Activated CD8-positive, alpha-beta memory T cell treated with anti-CD3 and anti-CD28 coated beads for 1 hour (primary cell): ENCODE results near the gene FRMD4A.
"Not testable (repeated sequence)": the region's sequence is repeated elsewhere in the genome, so short reads cannot be mapped to it uniquely, and the experiment has no call there.

Source experiments
- DNase-seq, 2 donors: peaks; one replicate each; pipeline ENCODE4 v3.0.0-alpha.2; 2020; ENCODE audit warnings: low read depth in 1 of 2; ENCODE audit errors: extremely low read depth in 1 of 2

Gene FRMD4A

GRCh38 chr10:13865220-13865619 lies 465.5 kb downstream of the FRMD4A start:
- not testable (repeated sequence) for DNase-seq

GRCh38 chr10:13862546-13863233 lies 468.0 kb downstream of the FRMD4A start:
- no peak for DNase-seq

- DNase-seq: no peak
These were observed 469.8 kb downstream of the FRMD4A start for GRCh38 chr10:13860886-13861285.

- DNase-seq: no peak
These were observed 470.6 kb downstream of the FRMD4A start for GRCh38 chr10:13859979-13860654.

GRCh38 chr10:13858709-13859108 lies 472.0 kb downstream of the FRMD4A start:
- DNase-seq: no peak

GRCh38 chr10:13857451-13857850 lies 473.3 kb downstream of the FRMD4A start:
- DNase-seq: no peak

GRCh38 chr10:13853854-13854253 lies 476.9 kb downstream of the FRMD4A start:
- no peak for DNase-seq

- no peak for DNase-seq
These were observed 477.9 kb downstream of the FRMD4A start for GRCh38 chr10:13852872-13853271.

- no peak for DNase-seq
These were observed 478.8 kb downstream of the FRMD4A start for GRCh38 chr10:13851906-13852305.

- DNase-seq: no peak
These were observed 481.9 kb downstream of the FRMD4A start for GRCh38 chr10:13848520-13849445.

GRCh38 chr10:13847201-13847631 lies 483.5 kb downstream of the FRMD4A start:
- DNase-seq: no peak

- DNase-seq: no peak
These were observed 484.8 kb downstream of the FRMD4A start for GRCh38 chr10:13845897-13846296.

GRCh38 chr10:13844651-13845050 lies 486.1 kb downstream of the FRMD4A start:
- no peak for DNase-seq

GRCh38 chr10:13842117-13842516 lies 488.6 kb downstream of the FRMD4A start:
- no peak for DNase-seq

GRCh38 chr10:13840036-13840435 lies 490.7 kb downstream of the FRMD4A start:
- DNase-seq: no peak

- no peak for DNase-seq
These were observed 491.2 kb downstream of the FRMD4A start for GRCh38 chr10:13839430-13839990.

GRCh38 chr10:13839030-13839429 lies 491.7 kb downstream of the FRMD4A start:
- DNase-seq: no peak

GRCh38 chr10:13837966-13838365 lies 492.8 kb downstream of the FRMD4A start:
- no peak for DNase-seq

GRCh38 chr10:13834581-13835286 lies 496.0 kb downstream of the FRMD4A start:
- no peak for DNase-seq

GRCh38 chr10:13831711-13832141 lies 499.0 kb downstream of the FRMD4A start:
- no peak for DNase-seq
